Upper lobe of left lung (tissue), 6 donors: ENCODE data around the gene SND1. TPM values are rescaled to one million over a fixed set of nuclear protein-coding genes. Genes with fewer than 3 reads are reported as not detected.
A peak's percentile ranks its signal among the peaks of the same experiment; 100 is the strongest.

Source experiments
- ATAC-seq, 2 donors: fragments of 200-7000 bp; cut with Tn5 transposase; one replicate each; pipeline ENCODE4 v1.9.1; 2022; ENCODE audit warnings: mild to moderate bottlenecking in 2 of 2, moderate library complexity in 2 of 2; ENCODE audit not compliant: low FRiP score in 2 of 2
- DNase-seq, 2 donors: peaks; one replicate each; pipeline ENCODE4 v3.0.0-alpha.2; 2019 to 2020
- H3K27ac ChIP-seq, 4 donors: fragments of 200-600 bp; sonication (generic); one replicate each; pipeline ENCODE4 v1.5.1; 2016 to 2019
- H3K27me3 ChIP-seq, 4 donors: fragments of 200-600 bp; sonication (generic); one replicate each; pipeline ENCODE4 v1.5.1; 2017 to 2019
- H3K36me3 ChIP-seq, 4 donors: fragments of 200-600 bp; sonication (generic); one replicate each; pipeline ENCODE4 v1.5.1; 2016 to 2019
- H3K4me1 ChIP-seq, 4 donors: fragments of 200-600 bp; sonication (generic); one replicate each; pipeline ENCODE4 v1.5.1; 2018 to 2019
- H3K4me3 ChIP-seq, 4 donors: fragments of 200-600 bp; sonication (generic); one replicate each; pipeline ENCODE4 v1.5.1; 2017 to 2019; ENCODE audit warnings: mild to moderate bottlenecking in 2 of 4, moderate library complexity in 1 of 4
- H3K9me3 ChIP-seq, 4 donors: fragments of 200-600 bp; sonication (generic); one replicate each; pipeline ENCODE4 v1.5.1; 2018 to 2019
- EP300 ChIP-seq, 4 donors: sonication (generic); formaldehyde crosslinking; IDR thresholded peaks; one replicate each; pipeline ENCODE4 v1.5.1; 2017; ENCODE audit warnings: antibody characterized with exemption in 4 of 4, control low read depth in 2 of 4
- POLR2A ChIP-seq, 4 donors: fragments of 450-650 bp; IDR thresholded peaks; one replicate each; pipeline ENCODE4 v1.5.1; 2016 to 2017; ENCODE audit warnings: antibody characterized with exemption in 4 of 4, mild to moderate bottlenecking in 2 of 4
- POLR2AphosphoS5 ChIP-seq, 2 donors: sonication (generic); formaldehyde crosslinking; IDR thresholded peaks; one replicate each; pipeline ENCODE4 v1.5.1; 2017; ENCODE audit warnings: antibody characterized with exemption in 2 of 2
- WGBS, 2 donors: methylation state at CpG; one replicate each; pipeline ENCODE4 v1.1.5; 2017 to 2018; 5-methylcytosine and 5-hydroxymethylcytosine counted together
- total RNA-seq, 6 donors: library from RNA; depleted of rRNA in 4 of 6; stranded (reverse); fragments of >200 nt in 4 of 6; gene quantifications; one replicate each; pipeline versions ENCODE4 v1.1.0 to v1.2.1, GENCODE V29; 2016 to 2021
- TF ChIP-seq, protein P1 (sequence below), 6 experiments: fragments of 450-650 bp in 4 of 6; fragments of 200-600 bp in 2 of 6; sonication (generic) in 2 of 6; IDR thresholded peaks; one replicate each; pipeline ENCODE4 v1.5.1; 2016 to 2019; ENCODE audit warnings: antibody characterized with exemption in 6 of 6
- donor health status: DM: no; HTN: no; CAD: no; lungs with moderate emphysema.
- donor health status: DM: no; HTN: yes; CAD: no; lungs with severe emphysema.

SND1 gene
- total RNA-seq, 6 donors from 2014 or later: 107 to 167 (median 121) TPM

DNA sequence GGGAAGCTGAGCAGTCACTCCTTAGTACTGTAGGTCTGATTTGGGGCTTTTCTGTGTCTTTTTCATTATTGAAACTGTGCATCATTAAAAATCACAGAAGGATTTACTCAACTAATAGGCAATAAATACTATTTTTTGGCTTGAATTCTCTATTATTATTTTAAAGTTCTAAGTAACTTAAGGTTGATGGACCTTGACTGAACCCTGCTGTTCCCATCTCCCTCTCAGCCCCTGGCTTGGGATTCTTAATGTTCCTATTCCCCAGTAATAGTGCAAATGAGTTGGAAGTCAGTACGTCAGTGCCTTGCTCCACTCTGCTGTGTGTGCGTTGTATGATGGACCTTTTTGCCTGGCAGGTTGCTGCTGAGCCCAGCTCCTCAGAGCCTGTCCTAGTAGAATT is 166.3 kb downstream of the SND1 start:
- Histone ChIP-seq H3K27ac (no peak overlapping the region), H3K4me3 (no peak overlapping the region), H3K4me1 (peaks cover 11 to 56% (median 17%) of the 10 kb centered on the region in 4 donors), H3K36me3 (no peaks in the 10 kb centered on the region), H3K9me3 (no peaks in the 10 kb centered on the region), H3K27me3 (no peaks in the 10 kb centered on the region)
- ATAC-seq (no peak), DNase-seq (no peak)
- 93 to 96% methylated on average over 2 of the region's 2 CpGs for WGBS, 2 donors
- TF ChIP-seq POLR2AphosphoS5 (IDR thresholded peaks at IDR 0.05): no peak
- TF ChIP-seq, protein P1, sequence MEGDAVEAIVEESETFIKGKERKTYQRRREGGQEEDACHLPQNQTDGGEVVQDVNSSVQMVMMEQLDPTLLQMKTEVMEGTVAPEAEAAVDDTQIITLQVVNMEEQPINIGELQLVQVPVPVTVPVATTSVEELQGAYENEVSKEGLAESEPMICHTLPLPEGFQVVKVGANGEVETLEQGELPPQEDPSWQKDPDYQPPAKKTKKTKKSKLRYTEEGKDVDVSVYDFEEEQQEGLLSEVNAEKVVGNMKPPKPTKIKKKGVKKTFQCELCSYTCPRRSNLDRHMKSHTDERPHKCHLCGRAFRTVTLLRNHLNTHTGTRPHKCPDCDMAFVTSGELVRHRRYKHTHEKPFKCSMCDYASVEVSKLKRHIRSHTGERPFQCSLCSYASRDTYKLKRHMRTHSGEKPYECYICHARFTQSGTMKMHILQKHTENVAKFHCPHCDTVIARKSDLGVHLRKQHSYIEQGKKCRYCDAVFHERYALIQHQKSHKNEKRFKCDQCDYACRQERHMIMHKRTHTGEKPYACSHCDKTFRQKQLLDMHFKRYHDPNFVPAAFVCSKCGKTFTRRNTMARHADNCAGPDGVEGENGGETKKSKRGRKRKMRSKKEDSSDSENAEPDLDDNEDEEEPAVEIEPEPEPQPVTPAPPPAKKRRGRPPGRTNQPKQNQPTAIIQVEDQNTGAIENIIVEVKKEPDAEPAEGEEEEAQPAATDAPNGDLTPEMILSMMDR (IDR thresholded peaks at IDR 0.05): no peak
- TF ChIP-seq POLR2A (IDR thresholded peaks at IDR 0.05): no peak
- no peak for TF ChIP-seq EP300 (IDR thresholded peaks at IDR 0.05)

DNA sequence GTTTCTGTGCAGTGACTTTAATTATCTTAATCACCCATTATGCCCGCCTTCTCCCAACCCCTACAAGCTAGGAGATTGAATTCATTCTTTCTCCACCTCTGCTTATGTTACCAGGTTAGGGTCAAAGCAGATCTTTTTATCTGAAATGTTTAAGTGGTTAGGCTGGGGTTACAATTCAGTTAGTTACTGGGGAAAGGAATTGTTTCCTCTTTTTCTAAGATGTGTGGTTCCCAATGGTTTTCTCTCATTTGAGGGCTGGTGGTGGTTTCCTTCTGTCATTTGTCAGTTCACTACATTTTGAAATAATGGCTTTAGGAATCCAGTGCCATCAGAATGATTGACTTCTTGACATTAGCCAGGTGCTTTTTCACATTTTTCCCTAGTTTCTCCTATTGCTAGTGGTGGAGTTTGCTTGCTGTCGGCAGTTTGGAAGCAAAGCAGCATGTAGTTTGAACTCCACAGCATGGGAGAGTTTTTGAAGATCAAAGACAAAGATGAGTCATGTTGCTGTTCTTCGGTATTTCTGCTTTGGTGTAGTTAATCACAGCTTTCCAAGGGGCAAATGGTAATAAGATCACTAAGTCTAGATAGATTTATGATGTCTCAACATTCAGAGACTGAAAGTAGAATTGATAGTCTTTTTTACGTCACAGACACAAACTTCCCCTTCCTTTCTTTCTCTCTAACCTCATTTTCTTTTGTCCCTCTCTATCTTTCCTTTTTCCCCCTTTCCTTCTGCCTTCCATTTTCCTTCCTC is 168.2 kb downstream of the SND1 start:
- H3K4me1 ChIP-seq: peaks cover 6 to 44% (median 14%) of the 10 kb centered on the region in 4 donors
- no peaks in the 10 kb centered on the region for H3K9me3 ChIP-seq
- DNase-seq: no peak
- H3K4me3 ChIP-seq: no peak overlapping the region
- 62 to 66% methylated on average over 4 of the region's 4 CpGs for WGBS, 2 donors
- H3K27ac ChIP-seq: no peak overlapping the region
- H3K27me3 ChIP-seq: no peaks in the 10 kb centered on the region
- no peaks in the 10 kb centered on the region for H3K36me3 ChIP-seq
- no peak for TF ChIP-seq POLR2A (IDR thresholded peaks at IDR 0.05)
- TF ChIP-seq, protein P1 (IDR thresholded peaks at IDR 0.05): no peak
- no peak for TF ChIP-seq POLR2AphosphoS5 (IDR thresholded peaks at IDR 0.05)
- no peak for TF ChIP-seq EP300 (IDR thresholded peaks at IDR 0.05)
- peak in 1 of 2 donors; percentile 31 for ATAC-seq

DNA sequence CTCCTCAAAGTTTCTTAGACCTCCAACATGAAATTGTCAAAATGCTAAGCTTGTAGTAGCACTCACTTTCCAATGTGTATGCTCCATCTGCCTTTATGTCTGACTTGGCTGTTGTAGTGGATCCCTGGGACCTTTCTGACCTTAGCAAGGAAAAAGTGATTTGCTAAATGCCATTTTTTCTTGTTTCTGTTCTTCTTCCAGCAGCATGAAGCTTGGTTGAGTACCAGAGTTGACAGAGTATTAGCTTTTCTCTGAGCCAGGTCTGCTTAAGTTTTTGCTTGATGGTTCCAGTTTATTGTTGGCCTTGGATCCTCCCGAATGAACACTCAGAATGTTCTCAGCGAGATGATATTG is 168.7 kb downstream of the SND1 start:
- Histone ChIP-seq H3K4me3 (no peak overlapping the region), H3K4me1 (peaks cover 6 to 38% (median 12%) of the 10 kb centered on the region in 4 donors), H3K27ac (no peak overlapping the region), H3K36me3 (no peaks in the 10 kb centered on the region), H3K27me3 (no peaks in the 10 kb centered on the region), H3K9me3 (no peaks in the 10 kb centered on the region)
- DNase-seq: no peak
- TF ChIP-seq POLR2A (IDR thresholded peaks at IDR 0.05) (no peak), EP300 (IDR thresholded peaks at IDR 0.05) (no peak), POLR2AphosphoS5 (IDR thresholded peaks at IDR 0.05) (no peak)
- TF ChIP-seq, protein P1 (IDR thresholded peaks at IDR 0.05): no peak
- ATAC-seq: no peak
- 80 to 98% methylated on average over 2 of the region's 2 CpGs for WGBS, 2 donors

DNA sequence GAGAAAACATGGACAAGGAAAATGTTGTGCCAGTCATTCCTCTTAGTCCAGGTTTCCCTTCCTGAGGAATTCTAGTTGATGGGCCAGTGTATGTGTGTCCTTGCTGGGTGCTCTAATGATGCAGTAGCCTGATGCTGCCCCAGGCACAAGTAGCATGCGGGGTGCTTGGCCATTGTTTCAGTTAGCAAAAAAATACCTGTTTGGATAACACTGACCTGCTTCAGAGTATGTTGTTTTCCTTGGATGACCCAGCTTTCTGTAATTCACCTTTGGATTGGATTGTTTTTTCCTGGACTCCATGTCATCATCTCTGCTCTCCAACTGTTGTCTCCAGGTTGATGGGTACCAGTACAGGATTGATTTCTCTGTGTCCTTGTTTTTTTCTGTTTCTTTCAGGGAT is 169.2 kb downstream of the SND1 start:
- TF ChIP-seq, protein P1 (IDR thresholded peaks at IDR 0.05): no peak
- TF ChIP-seq POLR2A (IDR thresholded peaks at IDR 0.05) (no peak), EP300 (IDR thresholded peaks at IDR 0.05) (no peak), POLR2AphosphoS5 (IDR thresholded peaks at IDR 0.05) (no peak)
- Histone ChIP-seq H3K36me3 (no peaks in the 10 kb centered on the region), H3K9me3 (no peaks in the 10 kb centered on the region), H3K4me3 (no peak overlapping the region), H3K4me1 (peaks cover 6 to 34% (median 9%) of the 10 kb centered on the region in 4 donors), H3K27ac (no peak overlapping the region), H3K27me3 (no peaks in the 10 kb centered on the region)
- DNase-seq: no peak
- no peak for ATAC-seq
- 87 to 100% methylated on average over 1 of the region's 1 CpG for WGBS, 2 donors
